ENCODE results near the gene GP1BB. TPM values are rescaled to one million over a fixed set of nuclear protein-coding genes. Genes with fewer than 3 reads are reported as not detected.

GP1BB gene
- total RNA-seq, 1 donor from 2014 or later = not detected

DNA sequence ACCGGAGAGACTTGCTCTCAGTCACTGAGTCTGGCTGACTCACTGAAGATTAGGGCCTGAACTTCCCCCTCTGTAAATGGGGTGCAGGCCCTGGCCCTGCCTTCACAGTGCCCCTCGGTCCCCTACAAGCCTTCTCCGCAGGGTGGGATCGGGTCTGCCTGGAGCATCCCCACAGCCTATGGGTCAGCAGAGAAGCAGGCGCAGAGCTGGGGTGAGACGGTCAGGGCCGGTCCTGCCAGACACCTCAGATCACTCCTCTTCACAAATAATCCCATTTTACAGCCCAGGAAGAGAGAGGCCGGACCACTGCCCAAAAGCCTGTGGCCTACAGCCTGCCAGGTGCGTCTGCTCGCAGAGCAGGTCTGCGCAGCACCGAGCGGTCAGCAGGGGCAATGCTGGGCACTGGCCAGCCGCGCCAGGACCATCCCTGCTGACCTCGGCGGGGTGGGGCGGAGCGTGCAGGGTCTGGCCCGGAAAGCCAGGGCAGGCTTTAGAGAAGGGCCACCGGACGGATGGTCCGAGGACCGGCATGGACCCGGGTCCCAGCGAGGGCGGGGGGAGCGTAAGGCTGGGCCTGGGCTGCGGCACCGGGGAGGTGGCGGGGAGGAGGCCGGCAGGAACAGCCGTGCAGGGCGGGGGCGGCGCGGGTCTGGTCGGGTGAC lies 9.6 kb upstream of the GP1BB start:
- intact Hi-C loops (cut with micrococcal nuclease) = no loop called here

- intact Hi-C loops (cut with micrococcal nuclease) = no loop called here
Observed at GRCh38 chr22:19714312-19715187, 8.8 kb upstream of the GP1BB start, which contains the start of gene SEPTIN5. Gene SEPTIN5, plus strand, starts transcription at chr22:19714503. Its CDS starts 86 bp downstream, at chr22:19714589.

GRCh38 chr22:19715188-19715930 lies 8.0 kb upstream of the GP1BB start:
- intact Hi-C loops (cut with micrococcal nuclease) = no loop called here

DNA sequence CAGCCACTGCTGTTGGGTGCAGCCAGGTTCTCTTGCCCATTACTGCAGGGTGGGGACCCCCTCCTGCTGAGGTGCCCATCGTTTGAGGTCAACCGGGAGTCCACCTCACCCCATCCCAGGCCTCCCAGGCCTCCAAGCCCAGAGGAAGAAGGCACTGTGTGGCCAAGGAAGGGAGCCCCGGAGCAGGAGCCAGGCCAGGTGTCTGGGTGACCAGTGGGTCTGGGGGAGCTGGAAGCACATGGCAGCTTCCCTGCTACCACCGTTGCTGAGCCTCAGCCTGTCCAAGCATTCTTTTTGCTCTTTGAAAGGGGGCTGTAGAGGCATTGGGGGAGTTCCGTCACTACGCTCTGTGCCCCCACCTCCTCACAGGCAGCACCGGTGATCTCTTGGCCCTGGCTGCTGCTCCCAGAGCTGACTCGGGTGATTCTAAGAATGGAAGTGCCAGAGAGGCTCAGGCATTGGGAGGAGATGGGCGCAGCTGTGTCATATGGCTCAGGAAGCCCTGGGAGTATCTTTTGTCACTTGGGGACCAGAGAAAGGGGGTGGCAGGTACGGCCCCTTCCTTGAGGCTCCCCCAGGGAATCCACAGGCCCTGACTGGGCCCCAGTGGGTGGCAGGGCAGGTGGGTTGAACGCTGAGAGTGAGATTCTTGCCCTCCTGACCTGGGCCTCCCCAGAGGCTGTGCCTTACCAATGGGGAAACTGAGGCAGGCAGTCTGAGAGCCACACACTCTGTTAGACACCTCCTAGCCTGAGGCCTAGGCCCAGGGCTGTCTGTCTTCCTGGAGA lies 7.1 kb upstream of the GP1BB start:
- intact Hi-C loops (cut with micrococcal nuclease) = no loop called here

DNA sequence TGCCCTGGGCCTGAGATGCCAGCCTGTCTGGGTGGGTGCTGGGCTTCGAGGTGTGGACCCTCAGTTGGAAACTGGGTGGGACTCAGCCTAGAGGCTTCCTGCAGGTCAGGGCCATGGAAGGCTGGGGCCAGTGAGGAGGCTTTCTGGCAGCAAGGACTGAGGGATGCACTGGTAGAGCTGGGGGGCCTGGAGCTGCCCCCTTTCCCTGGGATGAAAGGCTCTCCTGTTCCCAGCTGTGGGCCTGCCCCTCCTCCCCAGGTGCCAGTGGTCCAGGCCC lies 6.6 kb upstream of the GP1BB start:
- intact Hi-C loops (cut with micrococcal nuclease) = no loop called here

- intact Hi-C loops (cut with micrococcal nuclease) = no loop called here
Observed at GRCh38 chr22:19717181-19717580, 6.2 kb upstream of the GP1BB start.

GRCh38 chr22:19717691-19718455 lies 5.5 kb upstream of the GP1BB start:
- intact Hi-C loops (cut with micrococcal nuclease) = no loop called here

DNA sequence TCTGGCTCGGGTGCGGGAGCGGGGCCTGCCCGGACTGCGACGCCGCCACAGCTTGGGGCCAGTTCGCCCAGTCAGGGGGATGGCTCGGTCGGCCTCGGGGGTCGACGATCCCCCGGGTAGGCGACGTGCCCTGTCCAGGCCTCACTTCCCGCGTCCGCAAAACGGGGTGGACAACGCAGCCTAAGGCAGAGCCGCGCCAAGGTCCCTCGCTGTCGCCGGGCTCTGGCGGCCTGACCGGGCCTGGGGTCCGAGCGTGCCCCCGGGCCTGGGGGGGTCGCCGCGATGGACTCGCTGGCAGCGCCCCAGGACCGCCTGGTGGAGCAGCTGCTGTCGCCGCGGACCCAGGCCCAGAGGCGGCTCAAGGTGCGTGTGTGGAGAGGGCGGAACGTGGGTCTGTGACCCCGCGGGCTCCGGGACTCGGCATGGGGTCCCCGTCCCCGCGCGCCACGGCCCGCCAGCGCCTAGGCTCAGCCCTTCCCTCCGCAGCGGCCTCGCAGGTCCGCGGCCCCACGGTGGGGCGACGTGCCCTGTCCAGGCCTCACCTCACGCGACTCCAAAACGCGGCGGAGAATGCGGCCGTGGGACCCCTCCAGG lies 4.8 kb upstream of the GP1BB start:
- intact Hi-C loops (cut with micrococcal nuclease) = no loop called here

GRCh38 chr22:19719050-19719482 lies 4.3 kb upstream of the GP1BB start:
- intact Hi-C loops (cut with micrococcal nuclease) = no loop called here

DNA sequence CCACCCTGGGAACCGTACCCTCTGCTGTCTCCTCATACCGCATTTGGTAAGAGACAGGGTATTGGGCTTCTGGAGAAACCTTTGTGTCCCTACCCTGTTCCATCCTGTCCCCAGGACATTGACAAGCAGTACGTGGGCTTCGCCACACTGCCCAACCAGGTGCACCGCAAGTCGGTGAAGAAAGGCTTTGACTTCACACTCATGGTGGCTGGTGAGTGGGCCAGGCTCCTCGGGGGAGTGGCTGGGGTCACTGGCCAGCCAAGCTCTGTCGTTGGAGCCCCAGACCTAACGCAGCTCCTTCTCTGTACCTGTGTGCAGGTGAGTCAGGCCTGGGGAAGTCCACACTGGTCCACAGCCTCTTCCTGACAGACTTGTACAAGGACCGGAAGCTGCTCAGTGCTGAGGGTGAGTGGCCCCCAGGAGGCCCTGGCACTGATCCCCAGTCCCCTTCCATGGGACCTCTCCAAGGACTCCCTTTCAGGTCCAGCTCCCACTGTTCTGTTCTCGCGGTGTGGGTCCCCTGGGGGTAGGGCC lies 3.8 kb upstream of the GP1BB start:
- intact Hi-C loops (cut with micrococcal nuclease) = no loop called here

DNA sequence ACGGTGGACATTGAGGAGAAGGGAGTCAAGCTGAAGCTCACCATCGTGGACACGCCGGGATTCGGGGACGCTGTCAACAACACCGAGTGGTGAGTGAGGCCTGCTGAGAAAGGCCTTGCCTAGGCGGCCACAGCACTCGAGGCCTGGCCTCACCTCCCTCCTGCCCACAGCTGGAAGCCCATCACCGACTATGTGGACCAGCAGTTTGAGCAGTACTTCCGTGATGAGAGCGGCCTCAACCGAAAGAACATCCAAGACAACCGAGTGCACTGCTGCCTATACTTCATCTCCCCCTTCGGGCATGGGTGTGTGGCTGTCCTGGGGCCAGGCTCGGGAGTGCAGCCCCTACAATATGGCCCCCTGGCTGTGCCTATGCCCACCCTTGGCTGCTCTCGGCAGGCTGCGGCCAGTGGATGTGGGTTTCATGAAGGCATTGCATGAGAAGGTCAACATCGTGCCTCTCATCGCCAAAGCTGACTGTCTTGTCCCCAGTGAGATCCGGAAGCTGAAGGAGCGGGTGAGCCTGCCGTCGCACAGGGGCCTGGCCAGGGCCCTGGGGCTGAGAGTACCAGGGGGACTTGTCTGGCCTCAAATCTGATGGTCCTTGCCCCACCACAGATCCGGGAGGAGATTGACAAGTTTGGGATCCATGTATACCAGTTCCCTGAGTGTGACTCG lies 3.0 kb upstream of the GP1BB start:
- intact Hi-C loops (cut with micrococcal nuclease) = no loop called here

DNA sequence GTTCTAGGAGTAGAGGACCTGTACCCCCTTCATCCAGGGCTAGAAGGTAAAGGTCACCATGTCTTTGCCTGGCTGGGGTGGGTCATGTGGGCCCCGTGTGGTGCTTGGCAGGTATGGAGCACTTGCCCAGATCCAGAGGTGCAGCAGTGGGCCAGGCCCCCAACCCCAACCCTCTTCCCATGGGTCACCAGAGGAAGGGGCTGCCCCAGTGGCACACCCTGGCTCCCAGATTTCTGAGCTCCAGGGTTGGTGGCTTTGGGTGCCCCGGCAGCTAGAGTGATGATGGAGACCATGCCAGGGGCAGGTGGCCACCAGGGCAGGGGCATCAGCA lies 2.4 kb upstream of the GP1BB start:
- intact Hi-C loops (cut with micrococcal nuclease) = no loop called here

GRCh38 chr22:19721330-19722177 lies 1.8 kb upstream of the GP1BB start:
- intact Hi-C loops (cut with micrococcal nuclease) = no loop called here

- intact Hi-C loops (cut with micrococcal nuclease) = no loop called here
Observed at GRCh38 chr22:19722178-19722981, 959 bp upstream of the GP1BB start.

DNA sequence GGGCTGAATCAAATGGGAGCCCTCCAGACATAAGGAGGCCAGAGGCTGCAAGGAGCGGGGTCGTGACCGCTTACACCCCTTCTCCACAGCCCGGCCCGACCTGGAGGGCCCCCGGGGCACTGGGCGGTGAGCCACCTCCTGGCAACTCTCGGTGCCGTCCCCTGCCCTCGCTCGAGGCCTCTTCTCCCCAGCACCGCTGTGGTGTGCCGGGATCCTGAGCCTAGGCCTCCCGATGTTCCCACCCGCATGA lies 432 bp upstream of the GP1BB start:
- intact Hi-C loops (cut with micrococcal nuclease) = no loop called here

DNA sequence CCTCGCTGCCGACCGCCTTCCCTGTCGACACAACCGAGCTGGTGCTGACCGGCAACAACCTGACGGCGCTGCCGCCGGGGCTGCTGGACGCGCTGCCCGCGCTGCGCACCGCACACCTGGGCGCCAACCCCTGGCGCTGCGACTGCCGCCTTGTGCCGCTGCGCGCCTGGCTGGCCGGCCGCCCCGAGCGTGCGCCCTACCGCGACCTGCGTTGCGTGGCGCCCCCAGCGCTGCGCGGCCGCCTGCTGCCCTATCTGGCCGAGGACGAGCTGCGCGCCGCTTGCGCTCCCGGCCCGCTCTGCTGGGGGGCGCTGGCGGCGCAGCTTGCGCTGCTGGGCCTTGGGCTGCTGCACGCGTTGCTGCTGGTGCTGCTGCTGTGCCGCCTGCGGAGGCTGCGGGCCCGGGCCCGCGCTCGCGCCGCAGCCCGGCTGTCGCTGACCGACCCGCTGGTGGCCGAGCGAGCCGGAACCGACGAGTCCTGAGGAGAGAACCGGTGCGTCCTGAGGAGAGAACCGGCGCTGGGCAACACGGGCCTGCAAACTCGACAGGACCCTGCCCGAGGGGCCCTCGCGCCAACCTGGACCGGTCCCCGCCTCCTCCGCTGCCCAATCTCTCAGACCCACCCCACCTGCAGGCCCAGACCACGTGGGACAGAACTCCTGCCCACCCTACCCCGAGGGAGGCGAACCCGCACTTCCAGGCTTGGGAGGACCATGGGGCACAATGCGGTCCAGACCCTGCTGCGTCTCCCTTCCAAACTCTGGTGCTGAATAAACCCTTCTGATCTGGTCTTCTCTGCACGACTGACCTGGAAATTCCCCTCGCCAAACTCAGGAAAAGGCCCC lies 866 bp downstream of the GP1BB start:
- intact Hi-C loops (cut with micrococcal nuclease) = no loop called here
